Chondrocyte (in vitro differentiated cells): ENCODE results near the gene GAS2. TPM values are rescaled to one million over a fixed set of nuclear protein-coding genes. Genes with fewer than 3 reads are reported as not detected.

Source experiments
- DNase-seq: peaks from one replicate; pipeline ENCODE4 v3.0.0; 2021; ENCODE audit warnings: mixed read lengths, low spot score
- H3K27ac Mint-ChIP-seq: one replicate; pipeline ENCODE4 v1.8.0; 2021; ENCODE audit warnings: mild to moderate bottlenecking, moderate library complexity, mixed read lengths; ENCODE audit not compliant: unreplicated experiment
- H3K27me3 Mint-ChIP-seq: 2 replicates; pipeline ENCODE4 v1.8.0; 2021; ENCODE audit warnings: low read depth, mixed read lengths
- H3K36me3 Mint-ChIP-seq: 2 replicates; pipeline ENCODE4 v1.8.0; 2021; ENCODE audit warnings: low read depth, mixed read lengths
- H3K4me1 Mint-ChIP-seq: 2 replicates; pipeline ENCODE4 v1.8.0; 2021; ENCODE audit warnings: low read depth, mild to moderate bottlenecking, mixed read lengths
- H3K4me3 Mint-ChIP-seq: one replicate; pipeline ENCODE4 v1.8.0; 2021; ENCODE audit warnings: mild to moderate bottlenecking, moderate library complexity, mixed read lengths; ENCODE audit not compliant: unreplicated experiment
- H3K9me3 Mint-ChIP-seq: 2 replicates; pipeline ENCODE4 v1.8.0; 2021; ENCODE audit warnings: low read depth, mixed read lengths
- CTCF ChIP-seq: fragments of 200-600 bp; sonication (generic); IDR thresholded peaks from 2 replicates; pipeline ENCODE4 v1.5.0; 2021; ENCODE audit warnings: antibody characterized with exemption, mild to moderate bottlenecking, moderate library complexity
- total RNA-seq: library from RNA; stranded (reverse); gene quantifications from 3 replicates; pipeline ENCODE4 v1.2.1, GENCODE V29; 2021

The GAS2 gene
- total RNA-seq, 1 donor from 2014 or later: 1.7 TPM

- DNase-seq: no peak
- H3K4me1 Mint-ChIP-seq: peaks cover 6% of the 10 kb centered on the region
- H3K27ac Mint-ChIP-seq: no peak overlapping the region
- no peaks in the 10 kb centered on the region for H3K36me3 Mint-ChIP-seq
- no peak for TF ChIP-seq CTCF
- H3K4me3 Mint-ChIP-seq: no peak overlapping the region
- no peaks in the 10 kb centered on the region for H3K27me3 Mint-ChIP-seq
- H3K9me3 Mint-ChIP-seq: no peaks in the 10 kb centered on the region
Observed at GRCh38 chr11:22734628-22735345, 68.4 kb downstream of the GAS2 start.

- Mint-ChIP-seq H3K36me3 (no peaks in the 10 kb centered on the region), H3K9me3 (peaks cover 3% of the 10 kb centered on the region), H3K4me3 (no peak overlapping the region), H3K27me3 (peaks cover 13% of the 10 kb centered on the region), H3K27ac (no peak overlapping the region), H3K4me1 (peaks cover 7% of the 10 kb centered on the region)
- DNase-seq: no peak
- no peak for TF ChIP-seq CTCF
Observed at GRCh38 chr11:22742157-22742613, 75.8 kb downstream of the GAS2 start.

- no peak overlapping the region for H3K4me3 Mint-ChIP-seq
- H3K36me3 Mint-ChIP-seq: no peaks in the 10 kb centered on the region
- DNase-seq: no peak
- peaks cover 9% of the 10 kb centered on the region for H3K27me3 Mint-ChIP-seq
- H3K9me3 Mint-ChIP-seq: peaks cover 3% of the 10 kb centered on the region
- no peak for TF ChIP-seq CTCF
- H3K4me1 Mint-ChIP-seq: no peaks in the 10 kb centered on the region
- no peak overlapping the region for H3K27ac Mint-ChIP-seq
Observed at GRCh38 chr11:22749536-22749935, 83.1 kb downstream of the GAS2 start.

- Mint-ChIP-seq H3K27me3 (peaks cover 3% of the 10 kb centered on the region), H3K4me1 (no peaks in the 10 kb centered on the region), H3K27ac (no peak overlapping the region), H3K9me3 (no peaks in the 10 kb centered on the region), H3K4me3 (no peak overlapping the region), H3K36me3 (no peaks in the 10 kb centered on the region)
- TF ChIP-seq CTCF: no peak
- DNase-seq: no peak
Observed at GRCh38 chr11:22752908-22753310, 86.5 kb downstream of the GAS2 start.

- Mint-ChIP-seq H3K36me3 (no peaks in the 10 kb centered on the region), H3K27me3 (peaks cover 3% of the 10 kb centered on the region), H3K27ac (no peak overlapping the region), H3K4me3 (no peak overlapping the region), H3K9me3 (no peaks in the 10 kb centered on the region), H3K4me1 (no peaks in the 10 kb centered on the region)
- TF ChIP-seq CTCF: no peak
- no peak for DNase-seq
Observed at GRCh38 chr11:22753416-22753815, 87.0 kb downstream of the GAS2 start.
